Mononuclear cell (primary cell): ENCODE results near the gene MYL6. TPM values are rescaled to one million over a fixed set of nuclear protein-coding genes. Genes with fewer than 3 reads are reported as not detected.

Experiments used
- H3K27me3 ChIP-seq: 2 replicates; pipeline ENCODE4 v1.6.0; 2011; ENCODE audit warnings: low read length, control low read depth; ENCODE audit not compliant: insufficient read depth
- H3K4me1 ChIP-seq: 2 replicates; pipeline ENCODE4 v1.5.1; 2011; ENCODE audit warnings: mild to moderate bottlenecking, low read length, control low read depth; ENCODE audit not compliant: insufficient read depth
- H3K4me3 ChIP-seq: 2 replicates; pipeline ENCODE4 v1.5.1; 2011; ENCODE audit warnings: mild to moderate bottlenecking, low read length, moderate library complexity
- H3K9me3 ChIP-seq: 2 replicates; pipeline ENCODE4 v1.5.1; 2011; ENCODE audit warnings: low read depth, mild to moderate bottlenecking, control low read depth, low read length
- total RNA-seq: library from RNA; depleted of rRNA; stranded (reverse); fragments of >200 nt; gene quantifications from one replicate; pipeline ENCODE4 v1.2.3, GENCODE V29; 2012

The MYL6 gene
- total RNA-seq, 1 donor = 729 TPM

DNA sequence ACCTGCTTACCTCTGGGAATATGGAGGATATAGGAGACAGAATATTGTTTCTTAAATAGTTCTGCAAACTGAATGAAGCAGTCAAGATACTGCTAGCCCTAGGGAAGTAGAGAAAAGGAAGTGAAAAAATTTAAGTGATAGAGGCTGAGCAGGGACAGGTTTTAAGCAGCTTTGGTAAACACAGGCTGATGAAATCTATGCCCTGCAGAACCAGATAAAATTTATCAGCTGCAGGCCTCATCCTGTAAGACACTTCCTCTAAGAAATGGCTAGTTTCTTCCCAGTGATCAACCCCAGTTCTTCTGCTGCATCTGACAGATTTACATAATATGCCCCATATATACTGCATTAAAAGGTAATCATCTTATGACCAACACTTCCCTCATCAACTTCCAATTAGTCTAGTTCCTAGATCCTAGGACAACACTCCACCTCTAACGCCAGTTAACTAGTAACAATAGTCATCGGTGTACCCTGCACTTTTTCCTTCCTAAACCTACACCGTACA, 31.4 kb upstream of the MYL6 start:
- H3K4me3 ChIP-seq = no peak overlapping the region
- peaks cover 62% of the 10 kb centered on the region for H3K4me1 ChIP-seq
- no peaks in the 10 kb centered on the region for H3K9me3 ChIP-seq
- H3K27me3 ChIP-seq = no peaks in the 10 kb centered on the region

DNA sequence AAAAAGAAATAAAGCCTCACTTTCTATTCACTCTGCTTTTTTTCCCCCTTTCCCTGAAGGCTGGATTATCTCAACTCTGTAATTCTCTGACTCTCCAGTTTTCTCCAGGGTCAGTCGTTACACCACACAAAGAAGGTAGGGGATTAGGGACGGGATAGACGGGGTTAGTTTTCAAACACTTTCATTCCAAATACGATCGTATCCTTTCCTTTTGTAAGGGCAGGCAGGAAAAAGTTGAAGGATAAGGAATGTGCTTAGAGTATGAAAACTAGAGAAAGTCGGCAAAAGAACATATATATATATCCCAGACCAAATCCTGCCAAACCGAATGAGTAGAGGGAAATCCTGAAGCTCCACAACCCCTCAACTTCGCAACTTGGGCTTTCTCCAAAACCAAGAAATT, 30.7 kb upstream of the MYL6 start:
- no peaks in the 10 kb centered on the region for H3K9me3 ChIP-seq
- peaks cover 68% of the 10 kb centered on the region for H3K4me1 ChIP-seq
- H3K27me3 ChIP-seq = no peaks in the 10 kb centered on the region
- peak overlapping the region; percentile 79 for H3K4me3 ChIP-seq

- Histone ChIP-seq H3K27me3 (no peaks in the 10 kb centered on the region), H3K4me3 (peak within 1 kb of the TSS; percentile 79), H3K4me1 (peaks cover 68% of the 10 kb centered on the region), H3K9me3 (no peaks in the 10 kb centered on the region)
Measured at GRCh38 chr12:56127888-56128669, 30.1 kb upstream of the MYL6 start, which contains the start of gene ESYT1. ESYT1 (plus strand) TSS chr12:56128267; CDS start chr12:56128320, 53 bp downstream.

DNA sequence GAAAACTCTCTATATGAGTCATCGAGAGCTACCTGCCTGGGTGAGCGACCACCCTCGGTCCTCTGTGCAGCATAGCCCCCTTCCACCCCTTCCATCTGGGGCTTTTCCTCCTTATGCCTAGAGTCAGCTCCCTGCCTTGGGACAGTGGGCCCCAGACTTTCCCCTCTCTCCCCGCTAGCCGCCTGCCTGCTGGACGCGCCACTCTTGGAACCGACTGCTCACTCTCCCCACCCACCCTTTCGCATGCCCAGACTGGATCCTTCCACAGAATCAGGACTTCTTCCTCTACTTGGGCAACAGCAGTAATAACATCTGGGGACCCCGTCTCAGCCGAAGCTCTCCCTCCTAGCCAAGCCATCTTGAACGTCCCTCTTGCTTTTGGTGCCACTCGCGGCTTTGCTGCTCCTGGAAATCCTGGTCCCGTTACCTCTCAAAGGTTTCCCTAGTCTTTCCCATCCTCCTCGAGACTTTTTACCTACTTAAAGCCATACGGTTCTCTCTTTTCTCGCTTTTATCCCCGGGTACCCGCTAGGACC, 29.4 kb upstream of the MYL6 start:
- peaks cover 66% of the 10 kb centered on the region for H3K4me1 ChIP-seq

GRCh38 chr12:56129206-56129941, 28.8 kb upstream of the MYL6 start:
- Histone ChIP-seq H3K27me3 (no peaks in the 10 kb centered on the region), H3K9me3 (no peaks in the 10 kb centered on the region), H3K4me1 (peaks cover 60% of the 10 kb centered on the region), H3K4me3 (peak overlapping the region; percentile 79)

More for the DNA sequence above, 29.4 kb upstream of the MYL6 start:
- peak overlapping the region; percentile 79 for H3K4me3 ChIP-seq
- no peaks in the 10 kb centered on the region for H3K9me3 ChIP-seq
- no peaks in the 10 kb centered on the region for H3K27me3 ChIP-seq

- Histone ChIP-seq H3K4me3 (peak overlapping the region; percentile 79), H3K9me3 (no peaks in the 10 kb centered on the region), H3K4me1 (peaks cover 56% of the 10 kb centered on the region), H3K27me3 (no peaks in the 10 kb centered on the region)
Measured at GRCh38 chr12:56129942-56130495, 28.1 kb upstream of the MYL6 start.

GRCh38 chr12:56130876-56131275, 27.3 kb upstream of the MYL6 start:
- H3K4me3 ChIP-seq = no peak overlapping the region
- H3K4me1 ChIP-seq = peaks cover 48% of the 10 kb centered on the region
- H3K9me3 ChIP-seq = no peaks in the 10 kb centered on the region
- H3K27me3 ChIP-seq = no peaks in the 10 kb centered on the region

GRCh38 chr12:56134897-56135296, 23.3 kb upstream of the MYL6 start:
- peaks cover 47% of the 10 kb centered on the region for H3K4me1 ChIP-seq

DNA sequence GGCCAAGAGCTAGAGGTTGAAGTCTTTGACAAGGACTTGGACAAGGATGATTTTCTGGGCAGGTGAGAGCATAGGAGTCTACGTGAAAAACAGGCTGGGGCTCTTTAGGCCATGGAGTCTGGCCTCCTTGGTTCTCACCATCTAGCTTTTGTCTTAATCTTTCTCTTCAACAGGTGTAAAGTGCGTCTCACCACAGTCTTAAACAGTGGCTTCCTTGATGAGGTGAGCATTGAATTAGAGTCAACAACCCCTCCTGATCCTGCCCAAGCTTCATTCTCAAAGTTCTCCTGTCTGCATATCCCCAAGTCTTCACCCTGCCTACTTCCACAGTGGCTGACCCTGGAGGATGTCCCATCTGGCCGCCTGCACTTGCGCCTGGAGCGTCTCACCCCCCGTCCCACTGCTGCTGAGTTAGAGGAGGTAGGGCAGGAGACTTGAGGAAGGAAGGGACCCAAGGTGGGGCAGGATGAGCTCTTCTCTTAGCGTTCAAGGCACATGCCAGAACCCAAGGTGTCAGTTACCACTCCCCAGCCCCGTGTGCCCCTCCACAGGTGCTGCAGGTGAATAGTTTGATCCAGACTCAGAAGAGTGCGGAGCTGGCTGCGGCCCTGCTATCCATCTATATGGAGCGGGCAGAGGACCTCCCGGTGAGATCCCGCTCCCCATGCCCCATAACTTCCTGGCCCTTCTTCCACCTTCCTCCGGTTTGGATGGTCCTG, 20.1 kb upstream of the MYL6 start:
- Histone ChIP-seq H3K9me3 (no peaks in the 10 kb centered on the region), H3K27me3 (no peaks in the 10 kb centered on the region), H3K4me3 (no peak overlapping the region), H3K4me1 (peaks cover 44% of the 10 kb centered on the region)

More at GRCh38 chr12:56134897-56135296, 23.3 kb upstream of the MYL6 start:
- H3K9me3 ChIP-seq = no peaks in the 10 kb centered on the region
- no peak overlapping the region for H3K4me3 ChIP-seq
- H3K27me3 ChIP-seq = no peaks in the 10 kb centered on the region

- H3K4me1 ChIP-seq = peaks cover 48% of the 10 kb centered on the region
Measured at GRCh38 chr12:56141946-56142784, 16.0 kb upstream of the MYL6 start.

GRCh38 chr12:56143217-56143616, 14.9 kb upstream of the MYL6 start:
- Histone ChIP-seq H3K4me1 (peaks cover 39% of the 10 kb centered on the region), H3K4me3 (no peak overlapping the region), H3K27me3 (no peaks in the 10 kb centered on the region), H3K9me3 (no peaks in the 10 kb centered on the region)

More at GRCh38 chr12:56141946-56142784, 16.0 kb upstream of the MYL6 start:
- H3K9me3 ChIP-seq = no peaks in the 10 kb centered on the region
- no peak overlapping the region for H3K4me3 ChIP-seq
- H3K27me3 ChIP-seq = no peaks in the 10 kb centered on the region

DNA sequence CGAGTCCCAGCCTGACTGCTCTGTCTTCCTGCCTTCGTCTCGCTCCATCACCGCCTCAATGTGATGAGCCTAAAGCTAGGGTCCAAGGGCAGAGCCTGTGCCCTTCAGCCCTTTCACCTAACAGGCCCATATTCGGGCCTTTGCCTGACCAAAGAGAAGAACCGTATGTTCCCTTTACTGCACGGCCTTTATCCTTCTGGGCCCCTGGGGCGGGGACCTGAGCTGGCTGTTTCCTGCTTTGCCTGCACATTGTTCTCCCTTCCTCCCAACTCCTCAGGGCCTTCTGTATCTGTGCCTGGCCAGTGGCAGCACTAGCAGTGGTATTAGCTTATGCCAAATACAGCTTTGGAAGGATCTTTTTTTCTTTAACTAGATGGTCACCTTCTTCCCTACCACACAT, 14.3 kb upstream of the MYL6 start:
- Histone ChIP-seq H3K4me3 (no peak overlapping the region), H3K4me1 (peaks cover 32% of the 10 kb centered on the region), H3K27me3 (no peaks in the 10 kb centered on the region), H3K9me3 (no peaks in the 10 kb centered on the region)

DNA sequence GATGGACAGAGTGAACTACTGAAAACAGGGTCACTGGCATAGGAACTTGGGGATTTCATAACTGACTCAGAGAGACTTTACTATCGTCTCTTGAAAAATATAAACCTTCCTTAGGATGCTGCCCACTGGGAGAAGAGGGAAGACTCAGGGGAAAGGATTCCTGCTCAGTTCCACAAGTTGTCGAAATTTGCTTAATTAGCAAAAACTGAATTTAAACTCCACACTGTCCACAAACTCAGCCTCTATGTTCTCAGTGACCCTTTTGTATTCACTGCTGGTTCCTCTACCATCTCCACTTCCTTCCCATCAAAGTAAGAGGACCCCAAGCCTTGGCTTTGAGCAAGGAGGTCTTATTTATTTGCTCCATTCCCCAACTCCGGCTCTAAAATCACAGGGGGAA, 12.9 kb upstream of the MYL6 start:
- Histone ChIP-seq H3K4me1 (peaks cover 34% of the 10 kb centered on the region), H3K4me3 (no peak overlapping the region), H3K9me3 (no peaks in the 10 kb centered on the region), H3K27me3 (no peaks in the 10 kb centered on the region)
